ENCODE data around the gene ITPR1.

DNA sequence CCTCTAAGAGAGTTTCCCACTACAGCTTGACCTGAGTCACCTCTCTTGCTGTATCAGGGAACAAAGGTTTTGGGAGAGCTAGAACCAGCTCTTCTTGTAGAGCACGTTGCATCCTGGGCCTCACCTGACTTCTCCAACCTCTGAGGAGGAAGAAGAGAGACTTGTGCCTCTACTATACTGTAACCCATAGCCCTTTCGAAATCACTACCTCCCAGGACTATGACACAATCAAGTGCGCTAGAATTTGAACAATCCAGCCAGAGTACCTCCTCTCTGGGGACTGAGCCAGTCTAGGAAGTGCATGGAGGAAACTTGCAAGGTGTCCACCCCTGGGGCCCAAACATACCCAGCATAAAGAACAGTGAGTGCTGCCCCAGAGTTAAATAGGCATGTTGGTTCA, 293.3 kb downstream of the ITPR1 start:
- TF ChIP-seq, protein P1, sequence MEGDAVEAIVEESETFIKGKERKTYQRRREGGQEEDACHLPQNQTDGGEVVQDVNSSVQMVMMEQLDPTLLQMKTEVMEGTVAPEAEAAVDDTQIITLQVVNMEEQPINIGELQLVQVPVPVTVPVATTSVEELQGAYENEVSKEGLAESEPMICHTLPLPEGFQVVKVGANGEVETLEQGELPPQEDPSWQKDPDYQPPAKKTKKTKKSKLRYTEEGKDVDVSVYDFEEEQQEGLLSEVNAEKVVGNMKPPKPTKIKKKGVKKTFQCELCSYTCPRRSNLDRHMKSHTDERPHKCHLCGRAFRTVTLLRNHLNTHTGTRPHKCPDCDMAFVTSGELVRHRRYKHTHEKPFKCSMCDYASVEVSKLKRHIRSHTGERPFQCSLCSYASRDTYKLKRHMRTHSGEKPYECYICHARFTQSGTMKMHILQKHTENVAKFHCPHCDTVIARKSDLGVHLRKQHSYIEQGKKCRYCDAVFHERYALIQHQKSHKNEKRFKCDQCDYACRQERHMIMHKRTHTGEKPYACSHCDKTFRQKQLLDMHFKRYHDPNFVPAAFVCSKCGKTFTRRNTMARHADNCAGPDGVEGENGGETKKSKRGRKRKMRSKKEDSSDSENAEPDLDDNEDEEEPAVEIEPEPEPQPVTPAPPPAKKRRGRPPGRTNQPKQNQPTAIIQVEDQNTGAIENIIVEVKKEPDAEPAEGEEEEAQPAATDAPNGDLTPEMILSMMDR (IDR thresholded peaks at IDR 0.05; ENCODE audit: poor library complexity, severe bottlenecking), result no peak
- TF ChIP-seq EZH2 (IDR thresholded peaks at IDR 0.05; ENCODE audit: borderline replicate concordance, insufficient read depth, low read length, poor library complexity, severe bottlenecking) (no peak), RAD21 (conservative IDR thresholded peaks at IDR 0.05) (no peak), EP300 (conservative IDR thresholded peaks at IDR 0.05; ENCODE audit: poor library complexity, severe bottlenecking) (no peak), POLR2AphosphoS5 (IDR thresholded peaks at IDR 0.05) (no peak), MXI1 (conservative IDR thresholded peaks at IDR 0.05; ENCODE audit: poor library complexity, severe bottlenecking) (no peak)
- TF ChIP-seq, protein P2, sequence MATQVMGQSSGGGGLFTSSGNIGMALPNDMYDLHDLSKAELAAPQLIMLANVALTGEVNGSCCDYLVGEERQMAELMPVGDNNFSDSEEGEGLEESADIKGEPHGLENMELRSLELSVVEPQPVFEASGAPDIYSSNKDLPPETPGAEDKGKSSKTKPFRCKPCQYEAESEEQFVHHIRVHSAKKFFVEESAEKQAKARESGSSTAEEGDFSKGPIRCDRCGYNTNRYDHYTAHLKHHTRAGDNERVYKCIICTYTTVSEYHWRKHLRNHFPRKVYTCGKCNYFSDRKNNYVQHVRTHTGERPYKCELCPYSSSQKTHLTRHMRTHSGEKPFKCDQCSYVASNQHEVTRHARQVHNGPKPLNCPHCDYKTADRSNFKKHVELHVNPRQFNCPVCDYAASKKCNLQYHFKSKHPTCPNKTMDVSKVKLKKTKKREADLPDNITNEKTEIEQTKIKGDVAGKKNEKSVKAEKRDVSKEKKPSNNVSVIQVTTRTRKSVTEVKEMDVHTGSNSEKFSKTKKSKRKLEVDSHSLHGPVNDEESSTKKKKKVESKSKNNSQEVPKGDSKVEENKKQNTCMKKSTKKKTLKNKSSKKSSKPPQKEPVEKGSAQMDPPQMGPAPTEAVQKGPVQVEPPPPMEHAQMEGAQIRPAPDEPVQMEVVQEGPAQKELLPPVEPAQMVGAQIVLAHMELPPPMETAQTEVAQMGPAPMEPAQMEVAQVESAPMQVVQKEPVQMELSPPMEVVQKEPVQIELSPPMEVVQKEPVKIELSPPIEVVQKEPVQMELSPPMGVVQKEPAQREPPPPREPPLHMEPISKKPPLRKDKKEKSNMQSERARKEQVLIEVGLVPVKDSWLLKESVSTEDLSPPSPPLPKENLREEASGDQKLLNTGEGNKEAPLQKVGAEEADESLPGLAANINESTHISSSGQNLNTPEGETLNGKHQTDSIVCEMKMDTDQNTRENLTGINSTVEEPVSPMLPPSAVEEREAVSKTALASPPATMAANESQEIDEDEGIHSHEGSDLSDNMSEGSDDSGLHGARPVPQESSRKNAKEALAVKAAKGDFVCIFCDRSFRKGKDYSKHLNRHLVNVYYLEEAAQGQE (IDR thresholded peaks at IDR 0.05; ENCODE audit: borderline replicate concordance), result no peak

All from neural cell (in vitro differentiated cells).